Activated CD4-positive, alpha-beta memory T cell treated with anti-CD3 and anti-CD28 coated beads, Interleukin-2, amount 10 ng/mL, durations not matched to agents 7 days and 5 days (primary cell): ENCODE data around the gene AKT2. TPM values are rescaled to one million over a fixed set of nuclear protein-coding genes. Genes with fewer than 3 reads are reported as not detected.
"Not testable (repeated sequence)": the region's sequence is repeated elsewhere in the genome, so short reads cannot be mapped to it uniquely, and the experiment has no call there.

ENCODE experiments used
- CTCF ChIA-PET: fragments of 350-600 bp; sonication (Branson Sonifier 250); formaldehyde crosslinking; loops from one replicate; lab custom pipeline; 2021; ENCODE audit warnings: antibody characterized with exemption, inconsistent platforms; lab: Charles Lee
- POLR2A ChIA-PET: fragments of 350-600 bp; sonication (Branson Sonifier 250); formaldehyde crosslinking; loops from one replicate; lab custom pipeline; 2021; ENCODE audit warnings: antibody characterized with exemption; lab: Charles Lee
- DNase-seq: peaks from one replicate; pipeline ENCODE4 v3.0.0-alpha.2; 2020
- H3K27ac Mint-ChIP-seq: one replicate; pipeline ENCODE4 v1.8.0; 2021; ENCODE audit warnings: mild to moderate bottlenecking, mixed read lengths
- H3K27me3 Mint-ChIP-seq: one replicate; pipeline ENCODE4 v1.8.0; 2021; ENCODE audit warnings: mixed read lengths
- H3K36me3 Mint-ChIP-seq: one replicate; pipeline ENCODE4 v1.8.0; 2021; ENCODE audit warnings: low read depth, mixed read lengths
- H3K4me1 Mint-ChIP-seq: one replicate; pipeline ENCODE4 v1.8.0; 2021; ENCODE audit warnings: mixed read lengths
- H3K4me3 Mint-ChIP-seq: one replicate; pipeline ENCODE4 v1.8.0; 2021; ENCODE audit warnings: mild to moderate bottlenecking, mixed read lengths
- H3K9me3 Mint-ChIP-seq: one replicate; pipeline ENCODE4 v1.8.0; 2021; ENCODE audit warnings: mixed read lengths
- total RNA-seq, 2 experiments: library from RNA; stranded (reverse); gene quantifications; one replicate each; pipeline ENCODE4 v1.2.3, GENCODE V29; 2021

Gene AKT2
- 100 to 1,000 TPM; 142 to 150 TPM for total RNA-seq

GRCh38 chr19:40284501-40285352, at the start of gene AKT2:
AKT2 (minus strand) TSS chr19:40285345; CDS start chr19:40265267, 20,078 bp downstream.
- H3K4me1 Mint-ChIP-seq = peaks cover 56% of the 10 kb centered on the region
- DNase-seq = peak; percentile 53

GRCh38 chr19:40333083-40333482, 47.9 kb upstream of the AKT2 start:
- H3K9me3 Mint-ChIP-seq, H3K4me3 Mint-ChIP-seq, H3K27me3 Mint-ChIP-seq, POLR2A ChIA-PET, H3K27ac Mint-ChIP-seq, DNase-seq, H3K4me1 Mint-ChIP-seq, CTCF ChIA-PET: not testable (repeated sequence)
- peaks cover 46% of the 10 kb centered on the region for H3K36me3 Mint-ChIP-seq

More at GRCh38 chr19:40284501-40285352, at the start of gene AKT2:
- Mint-ChIP-seq H3K4me3 (peak within 1 kb of the TSS; percentile 94), H3K36me3 (peaks cover 7% of the 10 kb centered on the region), H3K27ac (peak within 1 kb of the TSS; percentile 97), H3K9me3 (no peaks in the 10 kb centered on the region), H3K27me3 (no peaks in the 10 kb centered on the region)
- POLR2A ChIA-PET = interaction anchor here (0.7 to 1.5 kb wide), 3 partner anchors 10 to 136 kb away, joined by 3 to 4 read pairs (median 3); partner anchors contain the start of genes C19orf47 and PLD3
- CTCF ChIA-PET = interaction anchor here (1.2 to 2.1 kb wide), 3 partner anchors 20 to 181 kb away, joined by 4 to 9 read pairs (median 9); partner anchors contain the start of gene BLVRB

- no peak for DNase-seq
- H3K4me1 Mint-ChIP-seq = no peaks in the 10 kb centered on the region
- H3K27ac Mint-ChIP-seq = no peak overlapping the region
- no peaks in the 10 kb centered on the region for H3K9me3 Mint-ChIP-seq
- no peaks in the 10 kb centered on the region for H3K27me3 Mint-ChIP-seq
- no peak overlapping the region for H3K4me3 Mint-ChIP-seq
- POLR2A ChIA-PET = no interaction called here
- H3K36me3 Mint-ChIP-seq = peaks cover 50% of the 10 kb centered on the region
- CTCF ChIA-PET = no interaction called here
These were observed 47.5 kb upstream of the AKT2 start for GRCh38 chr19:40332669-40333068.

DNA sequence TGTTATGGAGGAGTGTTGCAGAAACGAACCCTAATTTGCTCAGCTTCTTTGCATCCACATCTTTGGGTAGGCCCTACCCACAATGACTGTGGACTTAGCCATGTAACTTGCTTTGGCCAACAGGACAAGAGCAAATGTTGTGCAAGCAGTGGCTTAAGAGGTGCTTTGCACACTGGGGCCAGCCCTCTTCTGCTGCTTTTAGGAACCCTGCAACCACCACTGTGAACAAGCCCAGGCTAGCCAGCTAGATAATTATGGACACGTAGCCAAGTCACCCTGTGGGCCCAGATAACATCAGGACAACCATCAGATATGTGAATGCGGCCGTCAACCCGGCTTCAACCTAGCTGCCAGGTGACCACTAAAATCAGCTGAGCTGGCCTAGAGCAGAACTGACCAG, 45.9 kb upstream of the AKT2 start:
- Mint-ChIP-seq H3K27me3 (no peaks in the 10 kb centered on the region), H3K4me1 (no peaks in the 10 kb centered on the region), H3K36me3 (peaks cover 53% of the 10 kb centered on the region), H3K4me3 (no peak overlapping the region), H3K9me3 (no peaks in the 10 kb centered on the region), H3K27ac (no peak overlapping the region)
- DNase-seq = no peak
- CTCF ChIA-PET = interaction anchor here (1.8 kb wide), 1 partner anchor 26 kb away, joined by 8 read pairs; no protein-coding TSS in a partner anchor
- POLR2A ChIA-PET = no interaction called here

DNA sequence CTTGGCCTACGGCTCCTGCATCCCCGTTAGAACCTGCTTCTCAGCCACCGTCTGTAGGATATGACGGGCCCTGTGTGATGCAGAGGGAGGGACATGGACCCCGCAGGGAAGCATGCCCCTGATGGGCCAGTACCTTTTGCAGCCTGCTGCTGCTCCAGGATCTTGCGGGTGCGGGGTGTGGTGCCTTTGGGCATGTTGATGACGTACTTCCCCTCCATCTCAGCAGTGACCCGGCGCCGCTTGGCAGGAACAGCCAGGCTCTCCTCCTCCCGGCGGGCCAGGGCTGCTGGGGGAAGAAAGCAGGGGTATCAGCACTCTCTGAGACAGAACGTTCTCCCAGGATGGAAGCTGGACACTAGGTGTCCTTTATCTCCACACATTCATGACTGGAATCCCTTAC, 41.1 kb upstream of the AKT2 start:
- Mint-ChIP-seq H3K9me3 (no peaks in the 10 kb centered on the region), H3K27ac (no peak overlapping the region), H3K27me3 (no peaks in the 10 kb centered on the region), H3K36me3 (peaks cover 64% of the 10 kb centered on the region), H3K4me1 (no peaks in the 10 kb centered on the region), H3K4me3 (no peak overlapping the region)
- no peak for DNase-seq
- CTCF ChIA-PET = no interaction called here
- POLR2A ChIA-PET = interaction anchor here (0.7 kb wide), 1 partner anchor 547 kb away, joined by 3 read pairs; no protein-coding TSS in a partner anchor

DNA sequence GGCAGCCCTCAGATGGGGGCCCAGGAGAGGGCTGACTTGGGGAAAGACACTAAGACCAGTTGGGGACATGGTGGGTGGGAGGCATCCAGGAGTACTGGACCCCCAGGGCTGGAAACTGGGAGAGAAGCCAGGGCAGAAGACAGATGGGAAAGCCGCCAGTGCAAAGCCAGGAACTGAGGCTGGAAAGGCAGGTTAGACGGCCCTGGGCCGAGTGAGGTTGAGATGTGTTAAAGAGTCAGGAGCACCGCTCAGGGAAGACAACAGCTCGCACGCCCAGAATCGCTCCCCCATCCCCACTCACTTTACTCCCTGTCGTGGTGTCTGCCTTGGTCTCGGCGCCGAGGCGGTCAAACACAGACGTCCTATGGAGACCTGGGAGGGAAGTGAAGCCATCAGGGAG, 38.6 kb upstream of the AKT2 start:
- H3K27ac Mint-ChIP-seq = no peak overlapping the region
- no peak for DNase-seq
- POLR2A ChIA-PET = no interaction called here
- no peaks in the 10 kb centered on the region for H3K4me1 Mint-ChIP-seq
- H3K27me3 Mint-ChIP-seq = no peaks in the 10 kb centered on the region
- no peaks in the 10 kb centered on the region for H3K9me3 Mint-ChIP-seq
- H3K4me3 Mint-ChIP-seq = no peak overlapping the region
- H3K36me3 Mint-ChIP-seq = peaks cover 58% of the 10 kb centered on the region
- CTCF ChIA-PET = no interaction called here

GRCh38 chr19:40322951-40323615, 37.9 kb upstream of the AKT2 start:
- Mint-ChIP-seq H3K27me3 (no peaks in the 10 kb centered on the region), H3K4me3 (no peak overlapping the region), H3K4me1 (no peaks in the 10 kb centered on the region), H3K27ac (no peak overlapping the region), H3K36me3 (peaks cover 53% of the 10 kb centered on the region), H3K9me3 (no peaks in the 10 kb centered on the region)
- POLR2A ChIA-PET = no interaction called here
- CTCF ChIA-PET = no interaction called here
- no peak for DNase-seq

GRCh38 chr19:40322271-40322610, 37.1 kb upstream of the AKT2 start:
- H3K27ac Mint-ChIP-seq = no peak overlapping the region
- no peaks in the 10 kb centered on the region for H3K27me3 Mint-ChIP-seq
- POLR2A ChIA-PET = interaction anchor here (1.1 kb wide), 1 partner anchor 17 kb away, joined by 3 read pairs; no protein-coding TSS in a partner anchor
- H3K36me3 Mint-ChIP-seq = peaks cover 45% of the 10 kb centered on the region
- no peaks in the 10 kb centered on the region for H3K9me3 Mint-ChIP-seq
- H3K4me3 Mint-ChIP-seq = no peak overlapping the region
- no peaks in the 10 kb centered on the region for H3K4me1 Mint-ChIP-seq
- no peak for DNase-seq
- CTCF ChIA-PET = no interaction called here

- Mint-ChIP-seq H3K4me1 (no peaks in the 10 kb centered on the region), H3K27ac (no peak overlapping the region), H3K27me3 (no peaks in the 10 kb centered on the region), H3K4me3 (no peak overlapping the region), H3K9me3 (no peaks in the 10 kb centered on the region), H3K36me3 (peaks cover 47% of the 10 kb centered on the region)
- POLR2A ChIA-PET = interaction anchor here (1.1 kb wide), 1 partner anchor 16 kb away, joined by 3 read pairs; no protein-coding TSS in a partner anchor
- CTCF ChIA-PET = interaction anchor here (0.6 kb wide), 1 partner anchor 16 kb away, joined by 3 read pairs; no protein-coding TSS in a partner anchor
- DNase-seq = no peak
These were observed 36.6 kb upstream of the AKT2 start for GRCh38 chr19:40321566-40322270.

DNA sequence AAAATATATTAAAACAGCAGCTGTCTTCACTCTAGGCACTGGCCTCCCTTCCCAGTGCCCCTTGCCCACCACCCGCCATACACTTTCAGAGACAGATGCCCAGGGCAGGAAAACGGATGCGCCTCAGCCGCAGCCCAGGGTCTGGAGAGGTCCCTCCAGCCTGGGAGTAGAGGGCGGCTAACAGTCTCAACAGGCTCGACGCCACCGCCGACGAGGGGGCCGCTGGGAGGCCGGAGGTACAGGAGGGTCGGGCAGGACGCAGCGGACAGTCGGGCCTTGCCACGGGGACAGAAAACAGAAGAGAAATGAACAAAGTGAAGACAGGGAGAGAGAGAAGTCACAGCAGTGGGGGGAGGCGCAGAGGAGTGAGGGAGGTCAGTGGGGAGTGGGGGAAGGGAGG, 35.9 kb upstream of the AKT2 start:
- Mint-ChIP-seq H3K27me3 (no peaks in the 10 kb centered on the region), H3K4me3 (no peak overlapping the region), H3K9me3 (no peaks in the 10 kb centered on the region), H3K36me3 (peaks cover 49% of the 10 kb centered on the region), H3K27ac (no peak overlapping the region), H3K4me1 (no peaks in the 10 kb centered on the region)
- DNase-seq = no peak
- ChIA-PET POLR2A (no interaction called here), CTCF (interaction anchor here (0.6 kb wide), 1 partner anchor 16 kb away, joined by 3 read pairs; no protein-coding TSS in a partner anchor)

GRCh38 chr19:40320558-40320935, 35.4 kb upstream of the AKT2 start:
- no peaks in the 10 kb centered on the region for H3K4me1 Mint-ChIP-seq
- no peak overlapping the region for H3K27ac Mint-ChIP-seq
- H3K27me3 Mint-ChIP-seq = no peaks in the 10 kb centered on the region
- H3K9me3 Mint-ChIP-seq = no peaks in the 10 kb centered on the region
- no peak overlapping the region for H3K4me3 Mint-ChIP-seq
- DNase-seq = no peak
- H3K36me3 Mint-ChIP-seq = peaks cover 44% of the 10 kb centered on the region
- CTCF ChIA-PET = no interaction called here
- POLR2A ChIA-PET = no interaction called here

DNA sequence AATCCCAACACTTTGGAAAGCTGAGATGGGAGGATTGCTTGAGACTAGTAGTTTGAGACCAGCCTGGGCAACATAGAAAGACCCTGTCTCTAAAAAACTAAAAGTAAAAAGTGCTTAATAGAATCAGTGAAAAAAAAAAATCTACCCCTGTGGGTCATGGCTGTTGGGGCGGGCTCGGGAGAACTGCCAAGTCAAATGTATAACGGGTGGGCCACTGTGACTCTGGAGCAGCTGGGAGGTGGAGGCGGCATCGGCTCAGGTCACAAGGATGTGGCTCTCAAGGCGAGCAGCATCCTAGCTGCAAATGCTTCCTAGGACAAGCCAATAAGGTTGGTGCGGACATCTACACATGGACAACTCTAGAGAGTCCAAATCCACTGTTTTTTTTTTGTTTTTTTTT, 32.2 kb upstream of the AKT2 start:
- Mint-ChIP-seq H3K36me3 (peaks cover 21% of the 10 kb centered on the region), H3K4me3 (no peak overlapping the region), H3K9me3 (no peaks in the 10 kb centered on the region), H3K27ac (no peak overlapping the region), H3K4me1 (peaks cover 6% of the 10 kb centered on the region), H3K27me3 (no peaks in the 10 kb centered on the region)
- no peak for DNase-seq
- CTCF ChIA-PET = no interaction called here
- POLR2A ChIA-PET = no interaction called here
